A673 (cell line): ENCODE results near the gene TSC2. TPM values are rescaled to one million over a fixed set of nuclear protein-coding genes. Genes with fewer than 3 reads are reported as not detected.
"Not testable (repeated sequence)": the region's sequence is repeated elsewhere in the genome, so short reads cannot be mapped to it uniquely, and the experiment has no call there.

Experiments used
- BruUV-seq: library from RNA; stranded (reverse); fragments of 400-500 nt; replicated peaks from 2 replicates; lab custom pipeline; 2021; lab: Mats Ljungman, UMichigan
- CTCF ChIA-PET: fragments of 300-600 bp; sonication (Branson Sonifier 250); formaldehyde crosslinking; loops from one replicate; lab custom pipeline; 2022; ENCODE audit warnings: antibody characterized with exemption; lab: Charles Lee
- POLR2A ChIA-PET: fragments of 300-600 bp; sonication (Branson Sonifier 250); formaldehyde crosslinking; loops from one replicate; lab custom pipeline; 2022; ENCODE audit warnings: antibody characterized with exemption; ENCODE audit not compliant: low non-redundant PET; lab: Charles Lee
- DNase-seq: peaks from one replicate; pipeline ENCODE4 v3.0.0-alpha.2; 2015; ENCODE audit warnings: low spot score
- H3K27ac ChIP-seq: fragments of 200-600 bp; sonication (generic); 2 replicates; pipeline ENCODE4 v1.5.1; 2016; ENCODE audit warnings: mixed run types, low read depth, mild to moderate bottlenecking, mixed read lengths, antibody characterized with exemption, low read length; ENCODE audit not compliant: poor library complexity, severe bottlenecking
- H3K27me3 ChIP-seq: fragments of 200-600 bp; sonication (generic); replicated peaks from 2 replicates; pipeline ENCODE4 v1.6.1; 2017; ENCODE audit warnings: mixed run types, low read depth, mild to moderate bottlenecking, mixed read lengths, antibody characterized with exemption, low read length; ENCODE audit not compliant: insufficient read depth, poor library complexity
- H3K36me3 ChIP-seq: fragments of 200-600 bp; sonication (generic); 2 replicates; pipeline ENCODE4 v1.6.1; 2016; ENCODE audit warnings: mixed run types, mild to moderate bottlenecking, mixed read lengths, antibody characterized with exemption, low read length; ENCODE audit not compliant: insufficient read depth, poor library complexity, severe bottlenecking
- H3K4me1 ChIP-seq: fragments of 200-600 bp; sonication (generic); 2 replicates; pipeline ENCODE4 v1.6.1; 2017; ENCODE audit warnings: mixed run types, mild to moderate bottlenecking, mixed read lengths, antibody characterized with exemption, low read length; ENCODE audit not compliant: insufficient read depth, poor library complexity, severe bottlenecking
- H3K4me3 ChIP-seq: fragments of 200-600 bp; sonication (generic); 2 replicates; pipeline ENCODE4 v1.5.1; 2016; ENCODE audit warnings: low read depth, mixed run types, mild to moderate bottlenecking, mixed read lengths, low read length; ENCODE audit not compliant: poor library complexity, severe bottlenecking
- H3K9me3 ChIP-seq: fragments of 200-600 bp; sonication (generic); 2 replicates; pipeline ENCODE4 v1.6.1; 2016; ENCODE audit warnings: mixed run types, low read depth, mild to moderate bottlenecking, mixed read lengths, antibody characterized with exemption, low read length; ENCODE audit not compliant: poor library complexity, severe bottlenecking
- intact Hi-C: fragments of 100-400 bp; cut with micrococcal nuclease; formaldehyde crosslinking; loops from one replicate; pipeline ENCODE4 v1.10.0; 2022; ENCODE audit not compliant: unreplicated experiment
- total RNA-seq: library from RNA; stranded (reverse); gene quantifications from 2 replicates; pipeline ENCODE4 v1.2.3, GENCODE V29; 2021

TSC2 gene
- total RNA-seq, 1 experiment from 2014 or later = 125 TPM

GRCh38 chr16:2124377-2124693, 76.5 kb downstream of the TSC2 start:
- H3K9me3 ChIP-seq, DNase-seq, BruUV-seq, H3K4me3 ChIP-seq, POLR2A ChIA-PET, H3K36me3 ChIP-seq, intact Hi-C loops, CTCF ChIA-PET, H3K27me3 ChIP-seq: not testable (repeated sequence)
- H3K27ac ChIP-seq = peak overlapping the region; percentile 90
- peaks cover 31% of the 10 kb centered on the region for H3K4me1 ChIP-seq

- peak overlapping the region; percentile 17 for H3K4me3 ChIP-seq
- H3K27me3 ChIP-seq, H3K36me3 ChIP-seq, POLR2A ChIA-PET, BruUV-seq, H3K9me3 ChIP-seq, intact Hi-C loops: not testable (repeated sequence)
- peak overlapping the region; percentile 90 for H3K27ac ChIP-seq
- CTCF ChIA-PET = interaction anchor here (0.5 kb wide), 1 partner anchor 1291 kb away, joined by 5 read pairs; no protein-coding TSS in a partner anchor
- DNase-seq = peak; percentile 79
- H3K4me1 ChIP-seq = peaks cover 31% of the 10 kb centered on the region
These were observed 77.1 kb downstream of the TSC2 start for GRCh38 chr16:2124694-2125444.

- peak overlapping the region; percentile 90 for H3K27ac ChIP-seq
- BruUV-seq, DNase-seq, H3K36me3 ChIP-seq, H3K4me3 ChIP-seq, intact Hi-C loops, H3K9me3 ChIP-seq, POLR2A ChIA-PET, H3K27me3 ChIP-seq: not testable (repeated sequence)
- CTCF ChIA-PET = interaction anchor here (0.5 kb wide), 1 partner anchor 1291 kb away, joined by 5 read pairs; no protein-coding TSS in a partner anchor
- peaks cover 31% of the 10 kb centered on the region for H3K4me1 ChIP-seq
These were observed 77.8 kb downstream of the TSC2 start for GRCh38 chr16:2125609-2126008.

- intact Hi-C loops, H3K36me3 ChIP-seq, DNase-seq, CTCF ChIA-PET, H3K4me3 ChIP-seq, H3K9me3 ChIP-seq, BruUV-seq, H3K27me3 ChIP-seq, POLR2A ChIA-PET: not testable (repeated sequence)
- Histone ChIP-seq H3K4me1 (peaks cover 31% of the 10 kb centered on the region), H3K27ac (peak overlapping the region; percentile 90)
These were observed 78.5 kb downstream of the TSC2 start for GRCh38 chr16:2126161-2126743.

GRCh38 chr16:2126928-2127556, 79.3 kb downstream of the TSC2 start:
- intact Hi-C loops, H3K4me3 ChIP-seq, H3K36me3 ChIP-seq, DNase-seq, POLR2A ChIA-PET, CTCF ChIA-PET, H3K9me3 ChIP-seq, H3K27me3 ChIP-seq, BruUV-seq: not testable (repeated sequence)
- Histone ChIP-seq H3K27ac (peak overlapping the region; percentile 90), H3K4me1 (peaks cover 31% of the 10 kb centered on the region)

GRCh38 chr16:2127630-2128280, 80.0 kb downstream of the TSC2 start:
- DNase-seq = peak; percentile 76
- H3K9me3 ChIP-seq, BruUV-seq, CTCF ChIA-PET, H3K36me3 ChIP-seq, intact Hi-C loops, POLR2A ChIA-PET, H3K4me3 ChIP-seq, H3K27me3 ChIP-seq: not testable (repeated sequence)
- peaks cover 31% of the 10 kb centered on the region for H3K4me1 ChIP-seq
- peak overlapping the region; percentile 90 for H3K27ac ChIP-seq

GRCh38 chr16:2129251-2129650, 81.5 kb downstream of the TSC2 start:
- DNase-seq, POLR2A ChIA-PET, BruUV-seq, H3K36me3 ChIP-seq, H3K4me3 ChIP-seq, H3K9me3 ChIP-seq, CTCF ChIA-PET, H3K27me3 ChIP-seq, intact Hi-C loops: not testable (repeated sequence)
- peak overlapping the region; percentile 82 for H3K27ac ChIP-seq
- peaks cover 29% of the 10 kb centered on the region for H3K4me1 ChIP-seq
